ENCODE results near the gene FOXC2. TPM values are rescaled to one million over a fixed set of nuclear protein-coding genes. Genes with fewer than 3 reads are reported as not detected.

Gene FOXC2
- total and polyA plus RNA-seq, 2 donors (not counting 1 experiment from before 2014, with no cell fraction given) = not detected

GRCh38 chr16:86570558-86571529 is 4.2 kb downstream of the FOXC2 start:
- Histone ChIP-seq H3K27ac (ENCODE audit: low read length in 2 of 2) (no peak overlapping the region), H3K27me3 (replicated peaks in 1 of 4; ENCODE audit: control extremely low read depth in 1 of 4, control insufficient read depth in 3 of 4, insufficient read depth in 4 of 4, low read length in 3 of 4) (peaks cover 0 to 61% (median 32%) of the 10 kb centered on the region in 4 experiments), H3K36me3 (replicated peaks in 1 of 2; ENCODE audit: control extremely low read depth in 1 of 2, control insufficient read depth in 1 of 2, extremely low read depth in 1 of 2, insufficient read depth in 2 of 2, low read length in 1 of 2) (no peaks in the 10 kb centered on the region), H3K9ac (ENCODE audit: low read length) (no peak overlapping the region), H2AFZ (ENCODE audit: insufficient read depth, low read depth, low read length, poor library complexity, severe bottlenecking) (no peak overlapping the region), H3K9me3 (ENCODE audit: control extremely low read depth in 1 of 3, control insufficient read depth in 2 of 3, insufficient read depth in 1 of 3, low read length in 2 of 3) (peaks cover 0 to 13% (median 0%) of the 10 kb centered on the region in 3 donors), H3K4me2 (replicated peaks; ENCODE audit: low read depth, low read length, poor library complexity, severe bottlenecking) (no peak overlapping the region), H3K4me1 (ENCODE audit: control insufficient read depth in 2 of 2, insufficient read depth in 2 of 2, low read length in 2 of 2) (peaks cover 18 to 20% of the 10 kb centered on the region in 2 donors), H3K79me2 (ENCODE audit: control insufficient read depth, insufficient read depth, low read length) (no peaks in the 10 kb centered on the region), H3K4me3 (ENCODE audit: control extremely low read depth in 1 of 5, extremely low read depth in 1 of 5, insufficient read depth in 1 of 5, low read depth in 2 of 5, low read length in 4 of 5) (no peak overlapping the region), H4K20me1 (ENCODE audit: control insufficient read depth, insufficient read depth, low read length, poor library complexity, severe bottlenecking) (no peaks in the 10 kb centered on the region)
- no peak for ATAC-seq (ENCODE audit: low read depth)
- no peak overlapping the region for H3K27ac Mint-ChIP-seq
- peaks cover 10% of the 10 kb centered on the region for H3K4me1 Mint-ChIP-seq
- no peaks in the 10 kb centered on the region for H3K9me3 Mint-ChIP-seq (ENCODE audit: insufficient read depth)
- intact Hi-C loops (cut with micrococcal nuclease) = no loop called here
- CTCF ChIA-PET = no interaction called here
- no peak overlapping the region for H3K4me3 Mint-ChIP-seq
- POLR2A ChIA-PET = no interaction called here
- 80% methylated on average over 19 of the region's 28 CpGs for WGBS (ENCODE audit: insufficient coverage)
- DNase-seq = no peak
- peaks cover 60% of the 10 kb centered on the region for H3K27me3 Mint-ChIP-seq
- TF ChIP-seq EZH2 (IDR thresholded peaks at IDR 0.05; ENCODE audit: borderline replicate concordance, insufficient read depth, low read depth, low read length, poor library complexity, severe bottlenecking) = no peak
- TF ChIP-seq, protein P1, sequence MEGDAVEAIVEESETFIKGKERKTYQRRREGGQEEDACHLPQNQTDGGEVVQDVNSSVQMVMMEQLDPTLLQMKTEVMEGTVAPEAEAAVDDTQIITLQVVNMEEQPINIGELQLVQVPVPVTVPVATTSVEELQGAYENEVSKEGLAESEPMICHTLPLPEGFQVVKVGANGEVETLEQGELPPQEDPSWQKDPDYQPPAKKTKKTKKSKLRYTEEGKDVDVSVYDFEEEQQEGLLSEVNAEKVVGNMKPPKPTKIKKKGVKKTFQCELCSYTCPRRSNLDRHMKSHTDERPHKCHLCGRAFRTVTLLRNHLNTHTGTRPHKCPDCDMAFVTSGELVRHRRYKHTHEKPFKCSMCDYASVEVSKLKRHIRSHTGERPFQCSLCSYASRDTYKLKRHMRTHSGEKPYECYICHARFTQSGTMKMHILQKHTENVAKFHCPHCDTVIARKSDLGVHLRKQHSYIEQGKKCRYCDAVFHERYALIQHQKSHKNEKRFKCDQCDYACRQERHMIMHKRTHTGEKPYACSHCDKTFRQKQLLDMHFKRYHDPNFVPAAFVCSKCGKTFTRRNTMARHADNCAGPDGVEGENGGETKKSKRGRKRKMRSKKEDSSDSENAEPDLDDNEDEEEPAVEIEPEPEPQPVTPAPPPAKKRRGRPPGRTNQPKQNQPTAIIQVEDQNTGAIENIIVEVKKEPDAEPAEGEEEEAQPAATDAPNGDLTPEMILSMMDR (IDR thresholded peaks at IDR 0.05) = no peak

DNA sequence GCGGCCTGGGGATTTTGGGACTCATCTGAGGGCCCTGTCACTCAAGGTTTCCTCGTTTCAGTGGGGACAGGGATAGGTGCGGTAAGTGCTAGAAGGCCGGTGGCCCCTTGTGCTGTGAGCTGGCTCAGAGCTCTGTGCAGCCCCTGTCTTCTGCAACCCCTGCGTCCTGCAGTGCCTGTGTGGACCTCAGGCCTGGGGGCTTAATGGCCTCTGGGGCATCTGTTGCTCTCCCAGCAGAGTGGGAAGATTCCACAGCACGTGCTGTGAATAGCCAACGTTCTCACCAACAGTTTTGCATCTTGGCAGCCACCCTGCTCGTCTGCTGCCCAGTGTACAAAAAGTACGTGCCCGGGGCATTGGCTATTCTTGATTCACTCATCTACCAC is 4.9 kb downstream of the FOXC2 start:
- DNase-seq = no peak
- Histone ChIP-seq H3K79me2 (ENCODE audit: control insufficient read depth, insufficient read depth, low read length) (no peaks in the 10 kb centered on the region), H3K4me3 (ENCODE audit: control extremely low read depth in 1 of 5, extremely low read depth in 1 of 5, insufficient read depth in 1 of 5, low read depth in 2 of 5, low read length in 4 of 5) (no peak overlapping the region), H3K4me2 (replicated peaks; ENCODE audit: low read depth, low read length, poor library complexity, severe bottlenecking) (no peak overlapping the region), H3K27ac (ENCODE audit: low read length in 2 of 2) (no peak overlapping the region), H3K4me1 (ENCODE audit: control insufficient read depth in 2 of 2, insufficient read depth in 2 of 2, low read length in 2 of 2) (peaks cover 20 to 21% of the 10 kb centered on the region in 2 donors), H3K9me3 (ENCODE audit: control extremely low read depth in 1 of 3, control insufficient read depth in 2 of 3, insufficient read depth in 1 of 3, low read length in 2 of 3) (peaks cover 0 to 11% (median 0%) of the 10 kb centered on the region in 3 donors), H3K27me3 (replicated peaks in 1 of 4; ENCODE audit: control extremely low read depth in 1 of 4, control insufficient read depth in 3 of 4, insufficient read depth in 4 of 4, low read length in 3 of 4) (peaks cover 0 to 61% (median 32%) of the 10 kb centered on the region in 4 experiments), H3K36me3 (replicated peaks in 1 of 2; ENCODE audit: control extremely low read depth in 1 of 2, control insufficient read depth in 1 of 2, extremely low read depth in 1 of 2, insufficient read depth in 2 of 2, low read length in 1 of 2) (no peaks in the 10 kb centered on the region), H4K20me1 (ENCODE audit: control insufficient read depth, insufficient read depth, low read length, poor library complexity, severe bottlenecking) (no peaks in the 10 kb centered on the region), H3K9ac (ENCODE audit: low read length) (no peak overlapping the region), H2AFZ (ENCODE audit: insufficient read depth, low read depth, low read length, poor library complexity, severe bottlenecking) (no peak overlapping the region)
- H3K4me3 Mint-ChIP-seq = no peak overlapping the region
- intact Hi-C loops (cut with micrococcal nuclease) = no loop called here
- WGBS (ENCODE audit: insufficient coverage) = 72% methylated on average over 7 of the region's 10 CpGs
- ChIA-PET CTCF (no interaction called here), POLR2A (no interaction called here)
- H3K27me3 Mint-ChIP-seq = peaks cover 61% of the 10 kb centered on the region
- ATAC-seq (ENCODE audit: low read depth) = no peak
- peaks cover 14% of the 10 kb centered on the region for H3K4me1 Mint-ChIP-seq
- no peaks in the 10 kb centered on the region for H3K9me3 Mint-ChIP-seq (ENCODE audit: insufficient read depth)
- H3K27ac Mint-ChIP-seq = no peak overlapping the region
- no peak for TF ChIP-seq EZH2 (IDR thresholded peaks at IDR 0.05; ENCODE audit: borderline replicate concordance, insufficient read depth, low read depth, low read length, poor library complexity, severe bottlenecking)
- TF ChIP-seq, protein P1 (IDR thresholded peaks at IDR 0.05) = no peak
